HepG2 (cell line): ENCODE measurements around the gene BABAM2. TPM values are rescaled to one million over a fixed set of nuclear protein-coding genes. Genes with fewer than 3 reads are reported as not detected.
A peak's percentile ranks its signal among the peaks of the same experiment; 100 is the strongest.

Experiments used
- ARNTL ChIP-seq: sonication (generic); formaldehyde crosslinking; IDR thresholded peaks from 2 replicates; pipeline ENCODE4 v1.4.0; 2020; ENCODE audit warnings: mild to moderate bottlenecking, missing genetic modification reagents
- ATAD3A ChIP-seq: sonication (generic); formaldehyde crosslinking; IDR thresholded peaks from 2 replicates; pipeline ENCODE4 v1.4.0; 2020; ENCODE audit warnings: missing genetic modification reagents
- HOMEZ ChIP-seq: IDR thresholded peaks from 2 replicates; pipeline ENCODE4 v1.6.1; 2016; ENCODE audit warnings: low read depth
- POLR2A ChIP-seq, 2 experiments: IDR thresholded peaks; 2 replicates each; pipeline ENCODE4 v1.6.1; 2011; ENCODE audit warnings: low read depth in 2 of 2, low read length in 2 of 2, mild to moderate bottlenecking in 1 of 2, moderate library complexity in 1 of 2; ENCODE audit not compliant: insufficient read depth in 1 of 2
- PPARG ChIP-seq: conservative IDR thresholded peaks from 2 replicates; pipeline ENCODE4 v1.6.1; 2016; ENCODE audit warnings: missing biosample characterization, missing genetic modification reagents
- PRDM4 ChIP-seq: sonication (generic); formaldehyde crosslinking; IDR thresholded peaks from 2 replicates; pipeline ENCODE4 v1.9.0; 2021; ENCODE audit warnings: missing genetic modification reagents, borderline replicate concordance
- SETDB1 ChIP-seq: sonication (generic); formaldehyde crosslinking; IDR thresholded peaks from 2 replicates; pipeline ENCODE4 v1.5.1; 2020; ENCODE audit warnings: missing genetic modification reagents, mild to moderate bottlenecking, borderline replicate concordance
- UBTF ChIP-seq: sonication (generic); formaldehyde crosslinking; IDR thresholded peaks from 2 replicates; pipeline ENCODE4 v1.4.0; 2020; ENCODE audit warnings: mild to moderate bottlenecking, missing genetic modification reagents
- ZHX1 ChIP-seq: sonication (generic); formaldehyde crosslinking; IDR thresholded peaks from 2 replicates; pipeline ENCODE4 v1.8.1; 2022; ENCODE audit warnings: low read depth, mild to moderate bottlenecking, missing genetic modification reagents
- ZMYM3 ChIP-seq: sonication (generic); formaldehyde crosslinking; IDR thresholded peaks from 2 replicates; pipeline ENCODE4 v1.5.1; 2020; ENCODE audit warnings: mild to moderate bottlenecking, missing genetic modification reagents
- ZNF30 ChIP-seq: sonication (generic); formaldehyde crosslinking; IDR thresholded peaks from 2 replicates; pipeline ENCODE4 v1.5.0; 2020; ENCODE audit warnings: mild to moderate bottlenecking, missing genetic modification reagents
- ZNF496 ChIP-seq: sonication (generic); formaldehyde crosslinking; IDR thresholded peaks from 2 replicates; pipeline ENCODE4 v1.8.1; 2023; ENCODE audit warnings: mild to moderate bottlenecking, moderate library complexity, missing genetic modification reagents; ENCODE audit not compliant: insufficient replicate concordance
- ZNF512 ChIP-seq: sonication (generic); formaldehyde crosslinking; IDR thresholded peaks from 2 replicates; pipeline ENCODE4 v1.4.0; 2020; ENCODE audit warnings: mild to moderate bottlenecking, missing genetic modification reagents
- ZNF530 ChIP-seq: sonication (generic); formaldehyde crosslinking; IDR thresholded peaks from 2 replicates; pipeline ENCODE4 v1.5.0; 2020; ENCODE audit warnings: low read depth, mild to moderate bottlenecking, missing genetic modification reagents
- ZNF543 ChIP-seq: sonication (generic); formaldehyde crosslinking; IDR thresholded peaks from 2 replicates; pipeline ENCODE4 v1.4.0; 2020; ENCODE audit warnings: mild to moderate bottlenecking, missing genetic modification reagents
- ZNF547 ChIP-seq: sonication (generic); formaldehyde crosslinking; IDR thresholded peaks from 2 replicates; pipeline ENCODE4 v1.5.1; 2020; ENCODE audit warnings: mild to moderate bottlenecking, missing genetic modification reagents
- ZNF839 ChIP-seq: sonication (generic); formaldehyde crosslinking; IDR thresholded peaks from 2 replicates; pipeline ENCODE4 v1.4.0; 2020; ENCODE audit warnings: missing genetic modification reagents, mild to moderate bottlenecking, borderline replicate concordance
- ZNF879 ChIP-seq: sonication (generic); formaldehyde crosslinking; IDR thresholded peaks from 2 replicates; pipeline ENCODE4 v1.8.1; 2023; ENCODE audit warnings: missing genetic modification reagents
- polyA plus RNA-seq, 8 experiments: library from polyadenylated mRNA; depleted of rRNA in 3 of 8; stranded (reverse) in 7 of 8; unstranded in 1 of 8; fragments of >200 nt; fragmentation: Illumina TruSeq in 4 of 8; extraction: Trizol in 4 of 8; gene quantifications; 2 replicates each; pipeline versions ENCODE4 v1.2.1 to v1.2.3, GENCODE V29; 2011 to 2016; ENCODE audit warnings: low read depth in 4 of 8, missing spikeins in 1 of 8, mixed read lengths in 1 of 8; ENCODE audit not compliant: insufficient read depth in 1 of 8
- total RNA-seq, 5 experiments: library from RNA; depleted of rRNA; stranded (reverse); fragments of >200 nt; fragmentation: Illumina TruSeq; extraction: Trizol; gene quantifications; 2 replicates each; pipeline ENCODE4 v1.2.3, GENCODE V29; 2016; ENCODE audit warnings: low read depth in 1 of 5

BABAM2 gene
- total and polyA plus RNA-seq, 2 of the 13 experiments (the other 11 are each of a cell fraction or from before 2014, with no cell fraction given), result 24.9 to 28.0 TPM

- TF ChIP-seq PRDM4 (0 out of 2 replicates have a peak, but pooled peaks have one; percentile 32), ZNF839 (no peak; the same call in 1 of the 2 replicates), ATAD3A (peak; percentile 72), ZNF530 (CRISPR knock-in tag) (no peak), ZNF547 (peak; percentile 93), ZNF30 (CRISPR knock-in tag) (no peak), ZMYM3 (CRISPR knock-in tag) (peak; percentile 52), UBTF (CRISPR knock-in tag) (peak; percentile 87), POLR2A (IDR thresholded peaks at IDR 0.05; ENCODE audit: insufficient read depth in 1 of 2, low read depth in 2 of 2, low read length in 2 of 2) (peak; percentile 71 to 77), ZHX1 (CRISPR knock-in tag) (peak; percentile 76; the same call in 1 of the 2 replicates), ZNF512 (CRISPR knock-in tag) (peak; percentile 82; the same call in 1 of the 2 replicates), SETDB1 (CRISPR knock-in tag) (no peak), ZNF879 (CRISPR knock-in tag) (no peak), PPARG (CRISPR knock-in tag) (peak; percentile 67), ZNF496 (CRISPR knock-in tag) (no peak), ZNF543 (CRISPR knock-in tag) (peak; percentile 27; the same call in 1 of the 2 replicates), ARNTL (CRISPR knock-in tag) (no peak; the same call in 1 of the 2 replicates), HOMEZ (CRISPR knock-in tag) (peak; percentile 89)
These were observed at the start of gene BABAM2, which contains the start of gene RBKS (continued) for GRCh38 chr2:27890146-27890923.
